ENCODE measurements around the gene PMVK.
A peak's percentile ranks its signal among the peaks of the same experiment; 100 is the strongest.
"Not testable (repeated sequence)": the region's sequence is repeated elsewhere in the genome, so short reads cannot be mapped to it uniquely, and the experiment has no call there.

PMVK gene

GRCh38 chr1:154912755-154913154 lies 23.8 kb downstream of the PMVK start:
- DNase-seq, result no peak

GRCh38 chr1:154911691-154912550 lies 24.6 kb downstream of the PMVK start:
- no peak for DNase-seq

- no peak for DNase-seq
Observed at GRCh38 chr1:154910851-154911250, 25.7 kb downstream of the PMVK start.

- no peak for DNase-seq
Observed at GRCh38 chr1:154908937-154909336, 27.6 kb downstream of the PMVK start.

- DNase-seq, result not testable (repeated sequence)
Observed at GRCh38 chr1:154908129-154908528, 28.4 kb downstream of the PMVK start.

GRCh38 chr1:154906621-154907081 lies 29.9 kb downstream of the PMVK start:
- no peak for DNase-seq

- no peak for DNase-seq
Observed at GRCh38 chr1:154902938-154903566, 33.5 kb downstream of the PMVK start.

GRCh38 chr1:154901591-154901990 lies 34.9 kb downstream of the PMVK start:
- DNase-seq, result no peak

GRCh38 chr1:154899041-154899440 lies 37.5 kb downstream of the PMVK start:
- no peak for DNase-seq

GRCh38 chr1:154896771-154897286 lies 39.7 kb downstream of the PMVK start:
- no peak for DNase-seq

GRCh38 chr1:154895798-154896197 lies 40.7 kb downstream of the PMVK start:
- no peak for DNase-seq

- no peak for DNase-seq
Observed at GRCh38 chr1:154891452-154891851, 45.1 kb downstream of the PMVK start.

GRCh38 chr1:154888757-154889156 lies 47.8 kb downstream of the PMVK start:
- no peak for DNase-seq

- no peak for DNase-seq
Observed at GRCh38 chr1:154886281-154887015, 50.1 kb downstream of the PMVK start.

- no peak for DNase-seq
Observed at GRCh38 chr1:154884869-154885701, 51.4 kb downstream of the PMVK start.

- no peak for DNase-seq
Observed at GRCh38 chr1:154883919-154884868, 52.3 kb downstream of the PMVK start.

GRCh38 chr1:154881820-154882535 lies 54.5 kb downstream of the PMVK start:
- no peak for DNase-seq

GRCh38 chr1:154880671-154881070 lies 55.8 kb downstream of the PMVK start:
- no peak for DNase-seq

- no peak for DNase-seq
Observed at GRCh38 chr1:154879038-154879421, 57.5 kb downstream of the PMVK start.

- peak; percentile 59 for DNase-seq
Observed at GRCh38 chr1:154878371-154879037, 58.0 kb downstream of the PMVK start.

Data from HCEC 1CT (cell line).